NK-92 treated with Interleukin-12 subunit alpha and Interleukin-12 subunit beta, amount 100 ng/mL, for 24 hours (cell line): ENCODE data around the gene TRPM7.
"Not testable (repeated sequence)": the region's sequence is repeated elsewhere in the genome, so short reads cannot be mapped to it uniquely, and the experiment has no call there.

ENCODE experiments used
- DNase-seq: peaks from one replicate; lab custom pipeline; 2025; lab: John Stamatoyannopoulos, UW

TRPM7 gene

DNA sequence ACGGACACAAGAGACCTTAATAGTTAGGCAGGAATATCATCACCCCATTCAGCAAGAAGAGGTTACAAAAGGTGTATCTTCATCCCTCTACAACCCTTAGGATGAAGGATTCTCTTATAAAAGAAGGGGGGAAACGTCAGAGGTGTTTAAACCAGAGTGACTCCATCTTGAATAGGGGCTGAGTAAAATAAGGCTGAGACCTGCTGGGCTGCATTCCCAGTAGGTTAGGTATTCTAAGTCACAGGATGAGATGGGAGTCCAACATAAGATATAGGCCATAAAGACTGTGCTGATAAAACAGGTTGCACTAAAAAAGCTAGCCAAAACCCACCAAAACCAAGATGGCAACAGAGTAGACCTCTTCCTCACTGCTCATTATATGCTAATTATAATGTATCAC, 16.5 kb downstream of the TRPM7 start:
- DNase-seq = no peak

DNA sequence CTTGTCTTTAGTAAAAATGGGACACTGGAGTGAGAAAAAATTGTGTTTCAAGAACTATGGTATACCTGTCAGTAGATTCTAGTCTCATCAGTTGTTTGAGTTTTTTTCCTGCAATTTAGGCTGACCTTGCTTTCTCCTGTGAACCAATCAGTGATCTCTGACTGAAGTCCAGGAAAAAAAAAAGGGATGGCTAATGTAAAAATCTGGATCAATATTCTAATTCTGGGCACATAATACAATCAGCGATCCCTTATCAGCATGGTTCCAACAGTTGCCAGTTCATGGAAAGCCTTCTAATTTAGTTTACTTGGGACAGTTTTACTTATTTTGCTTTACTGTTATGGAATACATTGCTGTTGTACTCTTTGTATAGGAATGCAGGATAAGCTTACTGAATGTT, 17.0 kb downstream of the TRPM7 start:
- DNase-seq = no peak

DNA sequence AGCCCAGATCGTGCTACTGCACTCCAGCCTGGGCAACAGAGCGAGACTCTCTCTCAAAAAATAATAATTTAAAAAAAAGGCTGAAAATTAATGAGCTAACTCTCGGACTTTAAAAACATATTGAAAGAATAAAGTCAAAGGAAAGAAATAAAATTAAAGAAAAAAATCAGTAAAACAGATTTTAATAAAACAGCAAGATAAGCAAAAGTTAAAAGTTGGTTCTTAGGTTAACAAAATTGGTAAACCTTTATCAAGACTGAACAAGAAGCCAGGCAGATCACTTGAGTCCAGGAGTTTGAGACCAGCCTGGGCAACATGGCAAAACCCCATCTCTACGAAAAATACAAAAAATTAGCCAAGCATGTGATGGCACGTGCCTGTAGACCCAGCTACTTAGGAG, 20.7 kb downstream of the TRPM7 start:
- DNase-seq = no peak

DNA sequence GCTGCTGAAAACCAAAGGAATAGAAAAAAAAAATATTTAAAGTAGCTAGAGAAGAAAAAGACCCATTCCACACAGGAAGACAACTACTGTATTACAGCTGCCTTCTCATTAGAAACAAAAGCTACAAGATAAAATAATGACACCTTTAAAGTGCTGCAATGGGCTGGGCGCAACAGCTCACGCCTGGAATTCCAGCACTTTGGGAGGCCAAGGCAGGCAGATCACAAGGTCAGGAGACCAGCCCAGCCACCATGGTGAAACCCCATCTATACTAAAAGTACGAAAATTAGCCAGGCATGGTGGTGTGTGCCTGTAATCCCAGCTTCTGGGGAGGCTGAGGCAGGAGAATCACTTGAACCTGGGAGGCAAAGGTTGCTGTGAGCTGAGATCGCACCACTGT, 31.0 kb downstream of the TRPM7 start:
- no peak for DNase-seq

DNA sequence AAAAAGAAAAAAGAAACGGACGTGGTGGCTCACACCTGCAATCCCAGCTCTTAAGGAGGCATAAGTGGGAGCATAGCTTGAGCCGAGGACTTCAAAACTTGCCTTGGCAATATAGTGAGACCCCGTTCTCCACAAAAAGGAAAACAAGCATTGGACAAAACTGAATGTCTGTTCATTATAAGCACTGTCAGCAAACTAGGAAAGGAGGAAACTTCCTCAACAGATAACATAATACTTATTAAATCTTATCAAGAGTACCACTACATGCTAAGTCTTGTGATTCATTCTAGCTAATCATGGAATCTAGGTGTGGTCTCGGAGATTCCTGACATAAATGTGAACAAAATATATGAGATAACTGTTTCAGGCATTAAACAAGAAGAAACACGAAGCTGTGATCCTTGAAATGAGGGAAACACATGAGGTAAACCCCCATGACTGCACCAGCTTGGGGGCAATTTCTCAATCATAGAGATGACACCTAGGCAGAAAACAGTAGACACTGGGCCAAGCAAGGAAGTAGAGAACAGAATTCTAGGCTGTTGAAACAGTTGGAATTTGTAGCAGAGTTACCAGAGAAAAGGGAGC, 33.3 kb downstream of the TRPM7 start:
- DNase-seq = no peak

DNA sequence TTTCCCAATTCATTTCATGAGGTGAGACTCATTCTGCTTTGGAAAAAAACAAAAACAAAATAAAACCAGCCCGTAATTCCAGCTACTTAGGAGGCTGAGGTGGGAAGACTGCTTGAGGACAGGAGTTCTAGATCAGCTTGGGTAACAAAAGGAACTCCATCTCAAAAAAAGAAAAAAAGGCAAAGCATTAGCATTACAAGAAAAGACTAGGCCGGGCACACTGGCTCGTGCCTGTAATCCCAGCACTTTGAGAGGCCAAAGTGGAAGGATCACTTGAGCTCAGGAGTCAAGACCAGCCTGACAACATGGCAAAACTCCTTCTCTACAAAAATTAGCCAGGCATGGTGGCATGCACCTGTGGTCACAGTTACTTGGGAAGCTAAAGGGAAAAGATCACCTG, 33.9 kb downstream of the TRPM7 start:
- DNase-seq = no peak

DNA sequence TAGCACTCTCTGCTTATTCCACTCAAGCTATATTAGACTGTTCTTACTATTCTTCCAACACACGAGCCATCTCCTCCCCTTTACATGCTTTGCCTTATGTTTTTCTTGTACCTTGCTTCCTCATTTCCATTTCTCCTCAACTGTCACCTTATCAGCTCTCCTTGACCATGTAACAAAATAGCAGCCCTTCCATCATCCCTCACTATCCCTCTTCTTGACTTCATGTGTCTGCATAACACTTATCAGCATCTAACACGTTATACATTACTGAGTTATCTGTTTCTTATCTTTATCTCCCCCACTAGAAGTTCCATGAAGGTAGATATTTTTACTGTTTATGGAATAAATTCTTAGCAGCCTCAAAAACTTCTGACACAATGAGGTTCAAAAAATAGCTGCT, 45.3 kb downstream of the TRPM7 start:
- no peak for DNase-seq

DNA sequence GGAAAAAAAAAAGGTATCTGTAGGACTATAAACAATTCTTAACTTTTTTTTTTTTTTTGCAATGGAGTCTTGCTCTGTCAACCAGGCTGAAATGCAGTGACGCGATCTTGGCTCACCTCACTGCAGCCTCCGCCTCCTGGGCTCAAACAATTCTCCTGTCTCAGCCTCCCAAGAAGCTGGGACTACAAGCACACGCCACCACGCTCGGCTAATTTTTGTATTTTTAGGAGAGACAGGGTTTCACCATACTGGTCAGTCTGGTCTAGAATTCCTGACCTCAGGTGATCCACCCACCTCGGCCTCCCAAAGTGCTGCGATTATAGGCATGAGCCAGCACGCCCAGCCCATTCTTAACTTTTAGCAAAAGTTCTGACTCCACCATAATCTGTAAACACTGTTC, 50.5 kb downstream of the TRPM7 start:
- DNase-seq = no peak

DNA sequence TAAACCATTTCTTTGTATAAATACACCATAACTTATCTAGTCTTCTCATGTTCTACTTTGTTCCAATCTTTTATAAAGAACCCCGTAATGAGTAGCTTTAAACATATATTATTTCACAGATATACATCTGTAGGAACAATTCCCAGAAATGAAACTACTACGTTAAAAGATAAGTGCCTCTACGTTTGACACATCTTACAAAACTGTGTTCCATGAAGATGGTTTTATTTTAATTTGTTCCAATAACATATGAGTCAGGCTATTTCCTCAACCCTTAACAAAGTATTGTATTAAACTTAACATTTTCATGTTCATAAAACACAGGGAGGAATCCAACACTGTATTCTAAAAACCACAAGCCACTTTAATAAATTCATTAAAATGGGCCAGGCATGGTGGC, 52.9 kb downstream of the TRPM7 start:
- no peak for DNase-seq

DNA sequence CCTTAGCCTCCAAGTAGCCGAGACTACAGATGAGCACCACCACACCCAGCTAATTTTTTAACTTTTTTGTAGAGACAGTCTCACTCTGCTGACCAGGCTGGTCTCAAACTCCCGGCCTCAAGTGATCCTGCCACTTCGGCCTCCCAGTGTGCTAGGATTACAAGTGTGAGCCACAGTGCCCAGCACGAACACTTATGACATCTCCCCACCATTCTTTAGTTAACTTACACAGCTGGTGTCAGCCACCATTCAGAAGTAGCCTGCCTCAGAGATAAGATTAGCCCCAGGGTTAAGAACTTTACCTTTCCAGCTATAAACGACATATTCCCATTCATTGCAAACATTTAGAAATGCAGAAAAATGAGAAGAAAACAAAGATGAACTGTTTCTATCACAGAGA, 58.2 kb downstream of the TRPM7 start:
- no peak for DNase-seq

DNA sequence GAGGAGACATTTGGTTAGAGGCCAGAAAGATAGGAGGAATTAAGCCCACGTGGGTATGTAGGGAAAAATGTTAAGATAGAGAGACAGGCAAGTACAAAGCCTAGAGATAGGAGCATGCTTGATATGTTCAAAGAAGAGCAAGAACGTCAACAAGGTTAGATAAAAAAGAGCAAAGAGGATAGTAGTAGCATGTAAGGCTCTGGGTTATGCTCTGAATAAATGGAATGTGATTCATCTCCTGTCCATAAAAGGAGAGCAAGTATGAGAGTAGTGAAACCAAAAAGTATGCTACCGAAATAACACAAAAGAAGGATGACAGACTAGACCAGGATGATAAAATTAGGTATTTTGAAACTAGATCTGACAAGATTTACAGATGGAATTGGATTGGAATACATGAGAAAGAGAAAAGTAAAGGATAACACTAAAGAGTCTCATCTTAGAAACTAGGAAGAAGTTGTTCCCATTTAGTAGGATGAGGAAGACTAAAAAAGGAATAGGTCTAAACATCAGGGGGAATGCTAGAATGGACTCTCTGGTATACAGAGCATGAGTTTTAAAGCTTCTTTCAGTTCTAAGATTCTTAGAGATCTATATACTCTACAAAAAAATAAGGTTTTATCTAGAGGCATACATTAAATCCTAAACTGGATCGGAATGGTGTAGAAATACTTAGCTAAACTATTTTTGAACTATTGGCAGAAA, 59.1 kb downstream of the TRPM7 start:
- no peak for DNase-seq

DNA sequence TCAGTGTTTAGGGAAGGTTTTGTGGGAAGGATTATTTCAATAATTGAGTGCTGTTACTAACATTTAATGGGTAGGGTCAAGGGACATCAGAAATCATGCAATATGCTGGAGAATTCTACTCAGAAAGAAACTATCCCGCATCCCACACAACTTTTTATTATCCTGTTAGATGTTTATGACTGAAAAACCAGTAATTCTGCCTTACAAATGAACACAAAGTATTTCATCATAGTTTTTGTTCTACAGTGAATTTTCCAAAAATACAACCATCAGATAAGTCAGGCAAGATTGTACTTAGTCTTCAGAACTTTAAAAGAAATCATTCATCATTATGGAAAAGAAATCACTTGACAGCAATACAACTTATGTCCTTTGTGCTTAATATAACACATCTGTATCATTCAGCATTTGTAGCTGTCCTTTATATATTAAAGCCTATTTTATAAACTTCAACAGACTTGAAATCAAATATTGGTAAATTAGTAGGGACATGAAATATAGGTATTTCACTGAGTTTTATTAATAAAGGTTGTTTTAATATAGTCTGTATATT, 61.9 kb downstream of the TRPM7 start:
- DNase-seq = no peak

DNA sequence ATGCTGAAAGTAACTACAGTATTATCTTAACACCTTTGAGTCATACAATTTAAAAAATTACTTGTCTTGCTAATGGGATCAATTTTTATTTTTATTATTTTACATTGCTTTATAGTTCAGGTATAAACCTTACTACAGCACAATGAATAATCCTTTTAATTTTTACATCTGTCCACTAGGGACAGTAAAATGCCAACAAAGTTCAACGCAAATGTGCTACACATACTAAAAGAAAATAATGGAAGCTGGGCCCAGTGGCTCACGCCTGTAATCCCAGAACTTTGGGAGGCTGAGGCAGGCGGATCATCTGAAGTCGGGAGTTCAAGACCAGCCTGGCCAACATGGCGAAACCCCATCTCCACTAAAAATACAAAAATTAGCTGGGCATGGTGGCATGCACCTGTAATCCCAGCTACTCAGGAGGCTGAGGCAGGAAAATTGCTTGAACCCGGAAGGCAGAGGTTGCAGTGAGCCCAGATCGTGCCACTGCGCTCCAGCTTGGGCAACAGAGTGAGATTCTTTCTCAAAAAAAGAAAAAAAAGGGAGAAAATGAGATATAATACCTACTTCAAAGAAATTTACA, 64.1 kb downstream of the TRPM7 start:
- not testable (repeated sequence) for DNase-seq

DNA sequence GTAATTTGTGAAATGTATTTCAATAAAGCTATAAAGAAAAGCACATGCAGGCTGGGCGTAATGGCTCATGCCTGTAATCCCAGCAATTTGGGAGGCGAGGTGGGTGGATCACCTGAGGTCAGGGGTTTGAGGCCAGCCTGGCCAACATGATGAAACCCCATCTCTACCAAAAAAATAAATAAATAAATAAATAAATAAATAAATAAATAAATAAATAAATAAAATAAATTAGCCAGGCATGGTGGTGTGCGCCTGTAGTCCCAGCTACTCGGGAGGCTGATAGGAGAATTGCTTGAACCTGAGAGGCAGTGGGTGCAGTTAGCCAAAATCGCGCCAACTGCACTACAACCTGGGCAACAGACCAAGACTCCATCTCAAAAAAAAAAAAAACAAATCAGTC, 69.6 kb downstream of the TRPM7 start:
- not testable (repeated sequence) for DNase-seq

DNA sequence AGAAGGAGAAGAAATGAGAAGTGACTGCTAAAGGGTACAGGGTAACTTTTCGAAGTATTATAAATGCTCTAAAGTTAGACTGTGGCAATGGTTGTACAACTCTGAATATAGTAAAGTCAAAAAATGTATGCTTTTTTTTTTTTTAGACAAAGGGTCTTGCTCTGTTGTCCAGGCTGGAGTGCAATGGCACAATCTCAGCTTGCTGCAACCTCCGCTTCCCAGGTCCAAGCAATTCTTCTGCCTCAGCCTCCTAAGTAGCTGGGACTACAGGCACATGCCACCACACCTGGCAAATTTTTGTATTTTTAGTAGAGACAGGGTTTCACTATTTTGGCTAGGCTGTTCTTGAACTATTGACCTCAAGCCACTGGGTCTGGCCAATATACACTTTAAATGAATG, 70.0 kb downstream of the TRPM7 start:
- DNase-seq = not testable (repeated sequence)

DNA sequence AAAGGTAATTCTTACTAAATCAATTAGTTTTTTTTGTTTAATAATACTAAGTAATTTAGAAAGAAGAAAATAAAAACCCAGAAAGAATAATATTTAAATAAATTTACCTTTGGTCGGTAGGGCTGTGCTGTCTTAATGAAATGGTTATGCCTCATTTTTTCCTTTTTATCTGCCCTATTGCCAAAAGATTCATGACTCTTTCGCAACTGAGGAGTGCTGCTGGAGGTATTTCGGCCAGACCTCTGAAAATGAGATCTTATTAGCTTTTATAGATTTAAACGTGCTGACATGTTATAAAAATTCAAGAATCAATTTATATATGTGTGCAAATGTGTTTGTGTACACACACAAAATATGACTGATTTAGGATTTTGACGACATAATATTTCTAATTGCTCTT, 73.0 kb downstream of the TRPM7 start:
- DNase-seq = no peak

DNA sequence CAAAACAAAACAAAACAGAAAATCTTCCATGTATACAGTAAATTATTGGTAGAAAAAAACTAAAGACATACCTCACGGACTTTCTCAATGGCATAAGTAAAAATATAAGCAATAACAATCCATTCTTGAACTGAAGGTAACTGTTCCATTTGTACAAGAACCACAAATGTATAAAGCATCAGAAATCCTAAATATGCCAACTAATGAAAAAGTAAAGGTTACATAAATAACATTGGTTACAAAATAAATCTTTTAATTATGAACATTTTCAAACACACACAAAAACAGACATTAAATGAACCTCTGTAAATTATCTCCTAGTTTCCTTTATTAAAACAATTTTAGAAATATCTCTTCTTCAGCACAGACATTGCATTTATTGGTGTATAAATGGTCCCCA, 79.5 kb downstream of the TRPM7 start:
- DNase-seq = no peak

DNA sequence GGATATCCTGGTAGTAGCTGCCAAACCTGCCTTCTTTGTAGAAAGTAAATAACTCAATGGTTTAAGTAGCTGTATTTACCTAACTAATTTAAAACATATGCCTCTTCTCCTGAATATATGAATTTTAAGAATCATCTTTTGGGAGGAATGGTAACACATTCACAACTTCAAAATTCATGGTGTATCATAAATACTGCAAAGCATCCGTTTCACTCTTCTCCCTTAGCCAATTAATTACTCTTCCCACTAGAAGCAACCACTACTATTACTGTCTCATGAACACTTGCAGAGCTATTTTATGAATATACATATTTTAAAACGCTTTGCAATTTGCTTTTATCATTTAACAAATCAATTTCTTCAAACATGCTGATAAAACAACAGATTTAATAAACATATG, 81.1 kb downstream of the TRPM7 start:
- no peak for DNase-seq

DNA sequence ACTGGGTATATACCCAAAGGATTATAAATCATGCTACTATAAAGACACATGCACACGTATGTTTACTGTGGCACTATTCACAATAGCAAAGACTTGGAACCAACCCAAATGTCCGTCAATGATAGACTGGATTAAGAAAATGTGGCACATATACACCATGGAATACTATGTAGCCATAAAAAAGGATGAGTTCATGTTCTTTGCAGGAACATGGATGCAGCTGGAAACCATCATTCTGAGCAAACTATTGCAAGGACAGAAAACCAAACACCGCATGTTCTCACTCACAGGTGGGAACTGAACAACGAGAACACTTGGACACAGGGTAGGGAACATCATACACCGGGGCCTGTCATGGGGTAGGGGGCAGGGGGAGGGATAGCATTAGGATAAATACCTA, 84.6 kb downstream of the TRPM7 start:
- not testable (repeated sequence) for DNase-seq

DNA sequence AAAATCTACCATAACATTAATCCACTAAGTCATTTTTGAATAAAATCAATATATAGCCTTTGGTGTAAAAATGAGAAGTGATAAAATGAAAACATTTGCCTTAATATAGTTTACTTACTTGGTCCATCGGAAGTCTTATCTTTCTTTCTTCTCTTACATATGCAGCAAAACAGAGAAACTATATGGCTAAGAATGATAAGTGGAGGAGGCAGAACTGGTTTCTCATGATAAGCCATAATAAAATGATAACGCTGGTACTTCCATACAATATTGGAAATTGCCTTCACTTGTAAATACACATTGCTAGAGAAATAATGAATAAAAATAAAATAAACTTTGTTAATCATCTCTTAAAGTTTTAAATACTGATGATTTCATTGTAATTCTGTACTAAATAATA, 92.3 kb downstream of the TRPM7 start:
- no peak for DNase-seq

DNA sequence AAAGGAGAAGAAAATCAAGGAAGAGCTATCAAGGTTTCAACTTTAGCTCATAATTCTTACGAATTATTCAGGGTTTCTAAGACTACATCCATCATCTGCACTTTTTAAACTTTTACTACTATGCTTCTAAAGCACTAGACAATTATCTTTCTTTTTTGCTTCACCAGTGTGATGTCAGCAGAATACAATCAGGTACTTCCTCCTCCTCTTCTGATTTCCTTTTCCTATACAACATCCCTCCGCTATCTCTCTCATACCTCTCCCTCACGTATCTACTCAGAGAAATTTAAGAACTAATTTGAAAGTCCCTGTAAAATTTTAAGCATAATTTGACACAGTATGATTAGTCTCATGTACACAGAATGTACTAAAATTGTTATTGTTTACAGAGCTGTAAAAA, 92.8 kb downstream of the TRPM7 start:
- DNase-seq = no peak

DNA sequence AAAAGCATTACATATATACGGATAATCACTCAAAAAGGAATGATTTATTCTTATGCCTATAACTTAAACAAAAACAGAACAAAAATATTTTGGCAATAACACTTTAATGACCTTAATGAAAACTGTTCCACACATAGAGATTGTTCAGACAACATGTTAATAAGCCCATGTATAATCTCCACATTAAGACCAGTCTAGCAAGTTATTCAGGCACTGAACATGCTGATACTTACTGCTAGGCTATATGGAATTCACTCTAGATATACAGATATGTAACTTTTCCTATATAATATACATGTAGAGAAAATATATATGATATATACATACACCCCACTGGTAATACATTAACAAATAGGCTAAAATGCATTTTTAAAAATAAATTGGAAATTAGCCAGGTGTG, 96.3 kb downstream of the TRPM7 start:
- no peak for DNase-seq

DNA sequence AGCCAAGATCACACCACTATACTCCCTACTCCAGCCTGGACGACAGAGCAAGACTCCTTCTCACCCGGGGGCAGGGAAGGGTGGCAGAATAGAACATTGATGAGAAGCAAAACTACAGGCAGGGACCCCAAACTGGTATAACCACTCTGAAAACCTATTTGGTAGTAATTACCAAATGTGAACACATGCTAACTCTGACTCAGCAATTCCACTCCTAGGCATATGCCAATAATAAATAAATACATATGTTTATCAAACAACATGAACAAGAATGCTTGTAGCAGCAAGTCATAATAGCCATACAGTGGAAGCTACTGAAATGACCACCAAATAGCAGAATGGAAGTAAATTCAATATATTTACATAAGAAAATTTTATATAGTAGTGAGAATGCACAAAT, 109.1 kb downstream of the TRPM7 start:
- no peak for DNase-seq

DNA sequence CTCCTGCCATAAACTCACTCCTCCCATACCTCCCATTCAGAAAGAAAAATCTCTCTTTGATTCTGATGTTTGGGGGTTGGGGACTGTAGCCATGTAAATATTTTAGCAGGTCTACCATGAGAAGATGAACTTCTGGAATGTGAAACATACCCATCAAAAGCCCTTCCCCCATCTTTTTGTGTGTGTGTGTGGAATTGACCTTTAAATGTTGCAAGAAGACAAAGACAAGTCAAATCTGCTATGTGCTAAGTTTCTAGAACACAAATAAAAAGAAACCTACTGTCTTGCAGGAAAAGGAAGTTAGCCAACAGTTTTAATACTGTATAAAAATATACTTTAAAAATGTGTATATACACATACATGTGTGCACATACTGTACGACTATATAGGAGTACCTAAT, 110.4 kb downstream of the TRPM7 start:
- no peak for DNase-seq
